GM12891 (cell line): ENCODE results near the gene CEP43.

Experiments used
- PAX5 ChIP-seq: IDR thresholded peaks from 2 replicates; pipeline ENCODE4 v1.6.1; 2011; ENCODE audit warnings: low read length, moderate library complexity, mild to moderate bottlenecking; ENCODE audit not compliant: insufficient read depth, severe bottlenecking
- POLR2A ChIP-seq: IDR thresholded peaks from 2 replicates; pipeline ENCODE4 v1.6.1; 2011; ENCODE audit warnings: low read depth, low read length, control low read depth
- POLR2AphosphoS5 ChIP-seq: IDR thresholded peaks from 2 replicates; pipeline ENCODE4 v1.6.1; 2011; ENCODE audit warnings: low read depth, low read length, control low read depth
- TAF1 ChIP-seq: IDR thresholded peaks from 2 replicates; pipeline ENCODE4 v1.6.1; 2011; ENCODE audit warnings: low read depth, low read length, control low read depth

DNA sequence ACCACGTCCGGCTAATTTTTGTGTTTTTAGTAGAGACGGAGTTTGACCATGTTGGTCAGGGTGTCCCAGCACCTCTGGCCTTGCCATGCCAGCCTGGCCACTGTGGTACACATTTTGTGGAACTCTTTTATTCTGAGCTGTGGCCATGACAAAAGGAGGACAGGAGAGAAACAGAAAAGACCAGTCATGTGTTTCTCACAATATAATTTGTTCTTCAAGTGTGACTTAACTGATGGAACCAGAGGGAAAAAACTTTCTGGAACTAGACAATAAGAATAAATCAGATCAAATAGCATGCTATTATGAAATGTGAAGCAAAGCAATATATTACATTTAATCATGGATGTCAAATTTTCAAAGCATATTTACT, 38.6 kb upstream of the CEP43 start:
- TF ChIP-seq POLR2AphosphoS5 (no peak), POLR2A (no peak), TAF1 (no peak), PAX5 (no peak)
